GM18498 (cell line): ENCODE data around the gene PTGER3.

Experiments used
- ATAC-seq: cut with Tn5 transposase; IDR thresholded peaks from one replicate; pipeline ENCODE4 v1.9.1; 2021; ENCODE audit warnings: mild to moderate bottlenecking, moderate library complexity; ENCODE audit not compliant: unreplicated experiment

The PTGER3 gene

DNA sequence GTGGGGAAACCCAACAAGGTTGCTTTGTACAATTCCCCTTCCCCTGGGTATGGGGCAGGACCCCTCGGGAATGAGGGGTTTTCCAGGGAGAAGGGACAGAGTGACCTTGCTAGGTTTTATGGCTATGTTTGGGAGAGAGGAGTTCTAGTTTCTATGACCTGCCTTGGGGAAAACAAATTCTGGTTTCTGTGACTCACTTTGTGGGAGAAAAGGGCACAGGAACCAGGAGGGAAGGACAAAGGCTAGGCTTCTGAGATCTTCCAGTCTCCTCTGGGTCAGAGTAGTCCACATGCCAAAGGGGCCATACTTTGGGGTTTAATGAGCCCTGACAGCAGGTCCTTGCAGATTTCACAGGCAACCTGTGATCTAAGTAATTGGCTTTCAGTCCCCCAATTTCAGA, 5.5 kb upstream of the PTGER3 start:
- no peak for ATAC-seq

DNA sequence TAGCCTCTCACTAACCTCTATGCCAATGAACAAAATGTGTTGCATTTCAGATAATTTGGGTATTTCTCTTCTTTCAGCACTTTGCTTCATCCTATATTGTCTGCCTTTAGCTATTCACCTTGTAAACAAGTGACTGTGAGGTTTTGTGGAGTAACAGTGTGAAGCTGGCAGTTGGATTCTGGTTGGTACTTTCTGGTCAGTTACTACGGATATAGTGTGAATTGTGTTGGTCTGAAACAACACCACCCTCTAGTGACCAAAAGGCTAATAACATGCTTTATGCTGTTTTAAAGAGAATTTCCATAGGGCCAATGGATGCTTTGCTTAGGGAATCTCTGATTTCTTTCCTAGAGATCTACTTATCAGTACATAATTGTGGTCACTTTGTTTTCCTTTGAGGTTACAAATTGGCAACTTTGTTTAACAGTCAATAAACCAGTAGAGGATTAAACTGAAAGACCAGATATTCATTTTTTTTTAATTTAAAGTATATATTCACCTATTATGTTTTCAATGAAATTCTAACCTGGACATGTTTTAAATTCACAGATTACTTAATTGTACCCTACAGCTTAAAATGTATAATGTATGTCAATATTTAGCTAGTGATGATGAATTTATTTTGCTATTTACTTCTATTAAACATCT, 2.5 kb upstream of the PTGER3 start:
- ATAC-seq = peak; percentile 59

DNA sequence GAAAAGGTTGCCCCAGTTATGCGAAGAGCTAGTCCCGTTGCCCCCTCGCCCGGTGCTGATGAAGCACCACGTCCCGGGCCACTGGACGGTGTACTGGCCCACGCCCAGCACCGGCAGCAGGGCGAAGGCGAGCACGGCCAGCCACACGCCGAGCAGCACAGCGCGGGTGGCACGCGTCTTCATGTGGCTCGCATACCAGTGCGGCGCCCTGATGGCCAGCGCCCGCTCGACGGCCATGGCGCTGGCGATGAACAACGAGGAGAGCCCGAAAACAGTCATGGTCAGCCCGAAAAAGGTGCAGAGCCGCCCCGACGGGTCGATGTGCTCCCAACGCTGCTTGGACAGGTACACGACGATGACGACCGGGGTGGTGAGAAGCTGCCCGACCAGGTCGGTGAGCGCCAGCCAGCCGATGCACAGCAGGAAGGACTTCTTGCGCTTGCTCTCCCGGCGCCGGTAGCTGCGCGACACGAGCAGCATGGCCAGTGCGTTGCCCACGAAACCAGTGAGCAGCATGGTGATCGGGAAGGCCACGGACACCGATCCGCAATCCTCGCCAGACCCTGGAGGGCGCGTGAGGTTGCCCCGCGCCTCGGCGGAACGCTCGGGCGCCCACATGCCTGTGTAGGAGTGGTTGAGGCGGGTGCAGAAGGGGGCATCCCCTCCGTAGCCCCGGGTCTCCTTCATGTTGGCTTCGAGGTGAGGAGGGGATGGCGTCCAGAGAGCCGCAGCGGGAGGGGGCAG, 553 bp downstream of the PTGER3 start:
- no peak for ATAC-seq

DNA sequence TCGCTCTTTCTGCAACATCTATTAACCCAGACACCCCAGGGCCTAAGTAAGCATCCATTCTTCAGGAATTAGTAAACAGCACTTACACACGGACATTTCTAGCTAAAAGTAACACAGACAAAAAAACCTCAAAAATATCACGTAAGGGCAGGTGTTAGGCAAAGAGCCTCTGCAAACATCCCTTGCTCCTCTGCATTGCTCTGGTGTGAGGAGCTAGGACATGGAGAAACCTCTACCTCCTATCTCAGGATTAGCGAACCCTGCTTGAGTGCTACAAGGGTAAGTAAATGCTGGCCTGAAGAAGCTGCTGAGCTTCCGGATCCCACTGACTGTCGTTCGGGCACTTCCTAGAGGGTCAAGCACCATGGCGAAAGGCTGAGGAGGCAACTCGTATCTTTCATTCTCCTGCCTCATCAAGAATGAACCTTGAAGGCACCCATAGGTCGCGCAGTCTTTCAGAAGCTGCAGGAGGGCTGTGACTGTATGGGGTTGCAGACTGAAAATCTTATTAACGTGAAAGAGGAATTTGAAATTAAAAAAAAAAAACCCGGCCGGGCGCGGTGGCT, 2.1 kb downstream of the PTGER3 start:
- no peak for ATAC-seq

DNA sequence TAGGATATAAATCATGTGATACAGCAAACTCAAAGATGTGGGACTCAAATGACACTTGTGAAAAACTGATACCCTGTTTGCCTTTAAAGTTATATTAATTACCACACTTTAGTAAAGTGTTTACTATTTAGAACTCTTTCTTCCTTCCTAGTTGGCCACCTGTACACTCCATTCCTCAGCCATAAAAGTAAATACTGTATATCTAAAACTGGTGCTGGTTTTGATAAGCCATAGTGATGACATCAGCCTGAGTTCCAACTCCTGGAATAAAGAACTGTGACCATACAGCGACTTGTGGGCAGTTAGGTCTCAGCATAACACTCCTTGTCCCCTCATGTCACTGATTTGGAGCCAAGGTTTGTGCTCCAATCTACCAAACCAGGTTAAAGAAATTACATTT, 2.8 kb downstream of the PTGER3 start:
- no peak for ATAC-seq

DNA sequence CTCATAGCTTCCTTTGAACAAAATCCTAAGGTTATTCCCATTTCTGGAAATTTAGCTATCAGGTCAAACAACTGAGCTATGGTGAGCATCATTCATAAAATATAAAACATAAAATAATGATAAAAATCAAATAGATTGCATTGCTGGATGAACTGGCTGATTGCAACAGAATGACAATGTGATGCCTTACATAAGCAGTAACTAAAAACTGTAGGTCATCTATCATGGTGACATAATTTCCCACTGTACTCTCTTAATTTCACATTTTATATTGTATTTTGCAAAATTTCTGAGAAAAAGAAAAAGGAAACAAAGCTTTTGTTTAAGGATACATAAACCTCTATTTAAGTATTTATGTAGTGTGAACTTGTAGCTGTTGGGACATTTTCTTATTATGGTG, 4.6 kb downstream of the PTGER3 start:
- no peak for ATAC-seq

DNA sequence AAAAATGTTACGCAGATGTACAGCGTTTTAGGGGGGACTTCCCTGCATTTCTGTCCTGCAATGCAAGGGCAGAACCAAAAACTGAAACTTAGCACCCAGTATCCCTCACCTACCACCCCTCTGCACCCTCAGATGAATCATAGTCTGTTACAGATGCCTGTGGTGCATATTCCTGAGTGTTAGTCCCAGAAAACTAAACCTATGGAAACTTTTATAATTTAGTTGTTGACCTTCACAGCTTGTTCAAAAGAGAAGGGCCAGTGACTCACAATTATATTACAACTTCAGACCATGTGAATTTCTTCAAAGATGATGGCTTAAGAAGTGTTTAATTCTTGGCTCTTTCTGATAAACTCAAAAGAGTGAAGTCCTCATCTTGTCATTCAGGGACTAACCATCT, 5.8 kb downstream of the PTGER3 start:
- ATAC-seq = no peak

DNA sequence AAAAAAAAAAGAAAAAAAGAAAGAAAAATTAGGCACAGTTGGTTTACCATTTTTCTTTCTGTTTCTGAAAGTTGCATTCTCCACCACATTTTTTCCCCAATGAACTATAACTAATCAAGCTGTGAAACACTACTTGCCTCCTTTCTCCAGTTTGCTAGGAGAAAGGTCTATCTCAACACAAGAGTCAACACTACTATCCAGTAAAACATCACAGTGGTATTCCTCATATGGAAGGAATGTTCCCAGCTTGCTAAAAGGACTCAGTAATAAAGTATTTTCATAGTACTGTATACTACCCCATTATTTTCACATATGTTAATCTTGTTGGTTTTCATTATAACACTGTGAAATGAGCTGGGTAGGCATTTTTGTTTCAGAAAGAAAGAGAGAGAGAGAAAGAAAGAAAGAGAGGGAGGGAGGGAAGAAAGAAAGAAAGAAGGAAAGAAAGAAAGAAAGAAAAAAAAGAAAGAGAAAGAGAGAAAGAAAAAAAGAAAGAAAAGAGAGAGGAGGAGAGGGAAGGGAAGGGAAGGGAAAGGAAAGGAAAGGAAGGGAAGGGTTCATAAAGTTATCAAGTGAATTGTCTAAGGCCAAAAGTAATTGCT, 7.9 kb downstream of the PTGER3 start:
- ATAC-seq = no peak

DNA sequence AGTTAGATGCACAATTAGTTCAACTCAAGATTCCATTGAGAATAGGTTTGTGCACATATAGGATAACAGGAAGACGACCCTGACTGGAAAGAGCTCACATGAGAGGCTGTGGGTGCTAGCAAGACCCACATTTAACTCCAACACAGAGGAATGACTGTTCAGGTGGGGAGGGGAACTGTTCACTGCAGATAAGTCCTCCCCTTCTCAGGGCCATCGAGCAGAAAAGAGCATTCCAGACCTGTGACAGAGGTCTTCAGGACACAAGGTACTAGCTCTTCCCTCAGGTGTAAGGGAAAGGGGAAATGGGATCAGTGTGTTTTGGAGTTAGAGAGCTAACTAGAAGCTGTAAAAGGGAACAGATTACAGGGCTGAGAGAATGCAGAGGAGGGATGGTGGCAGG, 8.7 kb downstream of the PTGER3 start:
- ATAC-seq = no peak

DNA sequence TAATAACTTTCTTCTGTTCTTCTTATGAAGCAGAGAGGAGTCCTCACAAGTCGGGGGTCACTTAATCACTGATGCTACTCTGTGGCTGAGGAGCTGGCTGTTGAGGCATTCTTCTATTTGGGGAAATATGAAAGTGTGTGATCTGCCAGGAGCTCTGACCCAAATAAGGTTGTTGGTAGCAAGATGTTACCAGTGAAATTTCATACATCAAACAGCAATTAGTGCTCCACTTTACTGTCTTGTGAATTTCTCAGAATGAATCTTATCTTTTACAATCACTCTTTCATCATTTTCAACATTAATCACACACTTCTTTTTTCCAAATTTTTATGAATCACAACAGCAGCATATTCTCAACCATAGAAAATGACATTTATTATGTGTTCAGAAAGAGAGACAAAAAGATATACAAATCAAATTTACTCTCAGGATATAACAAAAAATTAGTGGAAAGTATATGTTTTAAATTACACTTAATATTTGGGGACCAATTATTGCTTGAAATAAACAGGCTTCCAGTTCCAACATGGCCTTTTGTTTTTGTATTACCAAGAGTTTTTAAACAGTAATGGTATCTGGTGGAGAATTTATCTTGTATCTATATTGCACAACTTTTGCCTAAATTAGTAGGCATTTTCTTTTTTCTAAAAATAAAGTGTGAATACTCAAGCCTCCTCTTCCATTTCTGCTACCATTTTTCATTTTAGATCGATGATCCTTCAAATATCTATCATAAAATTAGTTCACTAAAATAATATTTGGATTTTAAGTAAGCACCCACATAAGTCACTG, 9.6 kb downstream of the PTGER3 start:
- no peak for ATAC-seq

DNA sequence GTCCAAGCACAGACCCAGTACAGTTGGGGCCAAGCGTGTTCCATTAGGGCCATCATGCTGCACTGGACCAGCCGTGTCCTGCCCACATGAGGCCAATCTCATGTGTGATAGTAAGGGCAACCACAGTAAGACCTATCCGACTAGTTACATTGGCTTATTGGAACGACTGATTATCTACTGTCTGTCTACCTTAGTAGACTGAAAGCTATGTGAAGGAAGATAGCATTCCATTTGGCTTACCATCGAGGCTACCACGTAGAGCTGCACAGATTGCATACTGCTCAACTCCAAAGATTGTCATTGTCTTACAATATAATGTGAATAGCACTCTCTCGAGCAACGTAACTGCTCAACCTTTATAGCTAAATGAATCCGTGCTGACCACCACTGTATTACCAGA, 10.6 kb downstream of the PTGER3 start:
- ATAC-seq = no peak

DNA sequence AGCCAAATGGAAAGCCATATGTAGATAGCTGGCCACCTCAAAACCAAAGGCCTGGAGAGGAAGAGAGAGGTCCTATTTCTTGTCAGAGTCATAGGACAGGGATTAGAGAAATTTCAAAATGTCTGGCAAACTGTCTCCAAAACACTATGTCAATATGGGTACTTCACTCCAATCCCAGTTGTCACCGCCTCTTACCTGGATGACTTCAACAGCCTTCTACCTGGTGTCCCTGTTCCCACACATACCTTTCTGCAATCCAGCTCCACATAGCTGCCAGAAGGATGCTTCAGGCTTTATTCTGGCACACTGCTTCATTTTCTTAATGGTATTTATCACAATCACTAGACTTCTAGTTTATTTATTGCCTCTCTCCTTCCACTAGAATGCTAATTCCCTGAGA, 14.5 kb downstream of the PTGER3 start:
- ATAC-seq = no peak

DNA sequence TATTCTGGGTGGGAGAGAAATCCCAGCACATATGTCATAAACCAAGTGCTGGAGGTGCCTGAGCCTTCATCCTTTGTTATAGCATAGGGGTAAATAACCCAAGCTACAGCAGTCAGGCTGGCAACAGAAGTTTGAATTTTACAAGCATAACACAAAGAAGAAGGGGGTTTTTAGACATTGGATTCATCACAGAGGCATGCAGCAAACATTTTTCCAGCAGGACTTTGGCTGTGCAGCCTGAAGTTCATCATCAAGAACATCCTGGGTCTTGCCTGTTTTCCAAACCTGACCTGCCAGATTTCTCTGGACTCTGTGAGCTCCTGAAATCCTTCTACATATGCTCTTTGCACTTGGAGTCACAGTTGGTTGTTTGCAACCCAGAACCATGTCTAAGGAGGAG, 16.2 kb downstream of the PTGER3 start:
- no peak for ATAC-seq

DNA sequence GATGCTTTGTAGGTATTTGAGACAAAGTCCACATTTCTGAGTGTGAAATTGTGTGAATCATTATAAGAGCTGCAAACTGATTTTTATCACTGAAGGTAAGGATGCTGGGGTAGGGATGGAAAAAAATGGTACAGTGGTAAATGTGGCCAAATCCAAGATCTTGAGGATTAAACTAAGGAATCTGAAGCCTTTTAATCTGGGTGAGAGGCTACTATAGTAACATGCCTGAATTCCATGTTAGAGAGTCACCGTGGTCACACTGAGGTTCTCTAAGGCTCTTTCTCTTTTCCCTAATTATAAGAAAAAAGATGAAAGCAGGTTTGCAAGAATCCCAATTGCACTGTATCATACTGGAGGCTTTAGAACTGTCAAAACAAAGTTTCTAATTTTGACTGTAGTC, 17.6 kb downstream of the PTGER3 start:
- no peak for ATAC-seq

DNA sequence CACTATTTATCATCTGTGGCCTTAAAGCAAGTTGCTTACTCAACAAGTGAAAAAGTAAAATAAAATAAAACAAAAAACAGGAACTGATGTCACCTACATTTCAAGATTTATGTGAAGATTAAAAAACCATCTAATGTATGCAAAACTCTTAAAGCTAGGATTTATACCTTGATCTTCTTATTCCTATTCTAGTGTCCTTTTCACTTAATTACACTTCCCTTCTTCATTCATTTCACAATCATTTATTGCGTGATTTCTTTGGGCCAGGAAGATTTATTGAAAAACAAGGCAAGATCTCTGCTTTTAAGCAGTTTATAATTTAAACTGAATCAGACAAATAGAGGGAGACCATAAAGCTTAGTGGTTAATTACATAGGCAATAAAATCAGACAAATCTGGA, 18.6 kb downstream of the PTGER3 start:
- no peak for ATAC-seq

DNA sequence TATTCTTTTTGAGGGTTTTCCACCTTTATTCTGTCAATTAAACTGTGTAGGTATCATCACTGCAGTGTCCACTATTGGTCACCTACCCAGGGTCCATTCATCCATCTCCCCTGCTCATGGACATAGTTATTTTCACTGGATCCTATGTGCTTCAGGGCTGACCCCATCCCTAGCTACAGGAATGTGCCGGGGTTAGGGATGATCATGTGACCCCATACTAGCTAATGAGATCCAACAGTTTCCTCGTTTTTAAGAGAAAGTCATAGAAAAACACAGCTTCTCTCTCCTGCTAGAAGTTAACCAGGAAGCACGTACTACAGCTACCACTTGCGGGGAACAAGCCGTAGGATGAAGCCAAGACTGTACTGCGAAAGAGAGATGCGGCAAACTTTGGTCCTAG, 19.6 kb downstream of the PTGER3 start:
- no peak for ATAC-seq

DNA sequence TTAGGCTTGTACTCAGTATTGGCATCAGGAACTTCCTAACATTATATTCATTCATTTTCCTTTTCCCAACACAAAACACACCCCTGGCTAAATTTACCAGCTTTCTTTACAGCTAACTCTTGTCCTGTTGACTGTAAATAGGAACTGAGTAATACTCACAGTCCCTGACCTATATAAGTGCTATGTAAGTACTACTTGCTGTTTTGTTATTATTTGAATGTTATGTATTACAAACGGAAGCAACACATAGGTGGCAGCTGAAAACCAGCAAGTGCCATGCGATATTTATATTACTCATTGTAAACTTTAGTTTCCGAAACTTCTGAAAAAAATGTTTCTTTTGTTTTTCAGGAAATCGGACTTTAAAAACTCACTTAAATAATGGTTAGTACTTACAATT, 21.5 kb downstream of the PTGER3 start:
- no peak for ATAC-seq

DNA sequence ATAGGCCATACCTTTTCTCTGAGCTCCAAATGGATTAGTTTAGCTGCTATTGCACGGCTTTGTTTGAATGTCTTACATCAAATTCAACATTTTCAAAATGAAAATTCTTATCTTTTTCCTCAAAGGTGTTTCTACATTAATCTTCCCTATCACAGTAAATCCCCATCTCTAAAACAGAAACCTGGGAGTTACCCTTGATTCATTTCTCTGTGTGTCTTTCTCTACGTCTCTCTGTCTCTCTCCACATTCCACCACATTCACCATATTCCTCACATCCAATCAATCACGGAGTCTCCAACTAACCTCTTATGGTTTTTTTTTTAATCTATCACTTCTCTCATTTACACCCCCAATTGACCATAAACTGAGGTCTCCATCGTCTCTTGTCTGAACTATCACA, 24.1 kb downstream of the PTGER3 start:
- no peak for ATAC-seq

DNA sequence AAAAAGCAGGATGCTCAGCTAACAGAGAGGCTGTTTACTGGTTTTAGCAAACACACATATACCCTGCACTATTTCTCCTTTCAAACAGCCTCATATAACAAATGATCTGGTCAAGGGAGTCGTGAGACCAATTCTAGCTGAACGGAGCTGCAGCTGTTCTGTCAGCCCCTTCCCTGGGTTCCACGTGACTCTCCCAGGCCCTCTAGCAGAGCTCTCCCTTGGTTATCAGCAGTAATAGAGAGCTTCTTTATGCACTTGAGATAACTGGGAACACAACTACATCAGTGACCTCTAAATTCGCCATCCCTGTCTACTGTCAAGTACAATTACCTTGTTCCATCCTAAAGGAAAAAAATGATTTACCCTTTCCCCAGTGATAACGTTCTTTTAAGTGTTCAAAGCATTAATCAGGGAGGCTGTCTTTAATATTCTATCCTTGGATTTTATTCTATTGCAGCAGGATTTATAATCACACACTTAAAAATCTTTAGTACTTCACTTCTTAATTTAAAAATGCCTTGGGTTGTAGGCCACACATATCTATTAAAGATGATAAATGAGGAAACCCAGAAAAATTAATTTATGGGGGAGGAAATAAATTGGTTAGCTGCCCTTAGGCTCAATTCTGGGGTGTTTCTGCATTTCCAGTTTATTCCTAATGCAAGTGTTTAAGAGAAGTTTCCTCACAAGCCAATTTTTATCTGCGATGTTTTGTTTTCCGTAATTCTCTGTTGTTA, 28.2 kb downstream of the PTGER3 start:
- no peak for ATAC-seq

DNA sequence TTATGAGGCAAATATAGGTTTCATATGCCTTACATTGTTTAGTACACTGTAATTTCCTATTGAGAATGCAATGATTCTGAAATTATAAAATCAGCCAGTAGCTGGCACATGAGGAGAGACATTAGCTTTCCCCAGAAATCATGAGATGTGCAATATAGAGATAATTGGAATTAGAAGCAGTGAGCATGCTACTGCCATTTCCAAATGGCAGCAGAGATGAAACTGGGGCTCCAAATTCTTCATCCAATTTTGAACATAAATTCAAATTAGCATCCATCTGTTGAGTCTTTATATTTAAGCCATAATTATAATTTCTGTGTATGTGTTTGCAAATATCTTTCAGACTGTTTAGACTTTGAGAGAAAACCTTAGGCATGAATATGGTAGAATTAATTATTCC, 28.8 kb downstream of the PTGER3 start:
- ATAC-seq = no peak

DNA sequence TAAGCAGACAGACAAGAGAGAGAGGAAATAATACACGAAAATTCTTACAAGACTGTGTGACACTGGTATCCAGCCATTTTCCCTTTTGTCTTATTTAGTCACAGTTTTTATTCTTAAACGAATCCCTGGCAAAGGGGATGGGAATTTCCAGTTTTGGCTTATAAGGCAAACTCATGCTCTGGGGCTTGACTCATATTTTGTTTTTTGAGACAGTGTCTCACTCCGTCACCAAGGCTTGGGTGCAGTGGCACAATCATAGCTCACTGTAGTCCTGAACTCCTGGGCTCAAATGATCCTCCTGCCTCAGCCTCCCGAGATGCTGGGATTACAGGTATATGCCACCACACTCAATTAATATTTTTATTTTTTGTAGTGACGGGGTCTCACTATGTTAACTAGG, 31.9 kb downstream of the PTGER3 start:
- ATAC-seq = no peak
